Hypothalamus (tissue), 51 donors: ENCODE measurements around the gene KAT2A.

Experiments
- DNase-seq, 51 donors: peaks; one replicate each; lab custom pipeline; 2025; lab: John Stamatoyannopoulos, UW

KAT2A gene

GRCh38 chr17:42116705-42117396, 4.3 kb downstream of the KAT2A start:
- peak in 45 of 51 donors; percentile 12 to 81 (median 46) for DNase-seq

- no peak for DNase-seq
These were observed 7.0 kb downstream of the KAT2A start for GRCh38 chr17:42114118-42114517.

GRCh38 chr17:42113293-42114069, 7.7 kb downstream of the KAT2A start:
- no peak for DNase-seq

- peak in 43 of 51 donors; percentile 22 to 74 (median 49) for DNase-seq
These were observed 8.5 kb downstream of the KAT2A start, which contains the start of gene DHX58 for GRCh38 chr17:42112552-42113176. DHX58 (minus strand) TSS chr17:42112714; CDS start chr17:42111892, 822 bp downstream.

- DNase-seq, result peak in 15 of 51 donors; percentile 18 to 74 (median 47)
These were observed 9.2 kb downstream of the KAT2A start for GRCh38 chr17:42111871-42112551.

- no peak for DNase-seq
These were observed 9.9 kb downstream of the KAT2A start for GRCh38 chr17:42111265-42111636.

GRCh38 chr17:42110301-42111264, 10.6 kb downstream of the KAT2A start:
- no peak for DNase-seq

GRCh38 chr17:42109086-42109485, 12.1 kb downstream of the KAT2A start:
- DNase-seq, result no peak

GRCh38 chr17:42107597-42108576, 13.3 kb downstream of the KAT2A start:
- DNase-seq, result peak in 33 of 51 donors; percentile 12 to 74 (median 46)

GRCh38 chr17:42107124-42107523, 14.0 kb downstream of the KAT2A start:
- DNase-seq, result no peak

- DNase-seq, result no peak
These were observed 15.2 kb downstream of the KAT2A start for GRCh38 chr17:42106009-42106408.

GRCh38 chr17:42104264-42104663, 16.9 kb downstream of the KAT2A start:
- no peak for DNase-seq

- DNase-seq, result no peak
These were observed 17.8 kb downstream of the KAT2A start for GRCh38 chr17:42103221-42103954.

- DNase-seq, result peak in 48 of 51 donors; percentile 9 to 81 (median 52)
These were observed 19.5 kb downstream of the KAT2A start for GRCh38 chr17:42101513-42102292.

GRCh38 chr17:42098730-42099399, 22.3 kb downstream of the KAT2A start:
- DNase-seq, result no peak
